ENCODE data around the gene HOXB7. TPM values are rescaled to one million over a fixed set of nuclear protein-coding genes. Genes with fewer than 3 reads are reported as not detected.

The HOXB7 gene
- total and polyA plus RNA-seq, 7 donors: 0.85 to 3.0 (median 1.6) TPM

DNA sequence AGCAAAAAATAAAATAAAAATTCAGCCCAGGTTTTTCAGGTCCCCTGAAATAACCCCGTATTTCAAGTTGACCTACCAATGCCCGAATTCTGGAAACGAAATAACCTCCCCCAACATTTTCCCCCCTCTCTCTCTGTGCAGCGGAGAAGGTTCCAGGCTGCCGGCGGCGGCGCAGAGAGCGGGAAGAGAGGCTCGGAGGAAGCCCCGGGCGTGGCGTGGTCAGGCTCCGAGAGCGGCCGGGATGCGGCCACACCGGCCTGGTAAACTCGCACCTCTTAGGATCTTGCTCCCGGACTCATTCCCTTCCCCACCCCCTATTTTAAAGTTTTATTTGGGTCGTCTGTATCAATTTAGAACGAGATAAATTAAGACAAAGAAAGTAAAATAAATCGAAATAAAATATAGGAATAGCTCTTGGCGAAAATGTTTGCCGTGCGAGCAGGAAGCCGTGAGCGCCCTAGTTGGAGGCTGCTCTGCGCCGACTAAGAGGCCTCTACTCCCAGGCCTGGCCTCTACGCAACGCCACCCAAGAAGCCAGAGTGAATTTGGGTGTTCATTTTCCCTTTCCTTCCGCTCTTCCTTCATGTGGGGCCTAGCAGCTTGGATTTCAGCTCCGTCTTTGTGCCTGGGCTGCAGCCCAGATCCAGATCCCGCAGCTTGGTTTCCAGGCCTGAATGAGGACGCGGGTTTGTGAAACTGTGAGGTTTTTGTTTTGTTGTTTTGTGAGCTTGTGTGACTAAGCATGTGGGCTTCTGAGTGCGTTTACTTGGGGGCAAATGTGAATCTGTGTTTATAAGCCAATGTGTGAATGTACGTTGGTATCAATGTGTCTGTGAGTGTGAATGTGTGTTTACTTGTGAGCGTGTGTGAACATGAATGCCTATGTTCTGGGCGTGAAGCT lies 4.6 kb downstream of the HOXB7 start:
- no peak overlapping the region for H3K27ac ChIP-seq
- TF ChIP-seq CTCF (IDR thresholded peaks at IDR 0.05): no peak
- intact Hi-C loops (cut with DNase I): no loop called here
- DNase-seq: no peak
- H3K9me3 ChIP-seq: no peaks in the 10 kb centered on the region
- peaks cover 13% of the 10 kb centered on the region for H3K4me1 ChIP-seq
- ATAC-seq: no peak
- H3K27me3 ChIP-seq (ENCODE audit: insufficient read depth in 3 of 3, low read length in 2 of 3): peaks cover 0 to 100% (median 55%) of the 10 kb centered on the region in 3 donors
- no peaks in the 10 kb centered on the region for H3K36me3 ChIP-seq (ENCODE audit: insufficient read depth in 1 of 2, low read depth in 1 of 2)
- H3K4me3 ChIP-seq: no peak overlapping the region
- WGBS, 3 donors: 53 to 57% (median 53%) methylated on average over 41 of the region's 41 CpGs

- ATAC-seq: no peak
- no peak for TF ChIP-seq CTCF (IDR thresholded peaks at IDR 0.05)
- 29 to 36% (median 29%) methylated on average over 10 of the region's 10 CpGs for WGBS, 3 donors
- Histone ChIP-seq H3K27me3 (ENCODE audit: insufficient read depth in 3 of 3, low read length in 2 of 3) (peaks cover 0 to 96% (median 54%) of the 10 kb centered on the region in 3 donors), H3K4me3 (peak overlapping the region; percentile 59), H3K9me3 (no peaks in the 10 kb centered on the region), H3K4me1 (peaks cover 6% of the 10 kb centered on the region), H3K27ac (no peak overlapping the region), H3K36me3 (ENCODE audit: insufficient read depth in 1 of 2, low read depth in 1 of 2) (no peaks in the 10 kb centered on the region)
- intact Hi-C loops (cut with DNase I): no loop called here
- DNase-seq: no peak
Observed at GRCh38 chr17:48605409-48605919, 5.4 kb downstream of the HOXB7 start.

DNA sequence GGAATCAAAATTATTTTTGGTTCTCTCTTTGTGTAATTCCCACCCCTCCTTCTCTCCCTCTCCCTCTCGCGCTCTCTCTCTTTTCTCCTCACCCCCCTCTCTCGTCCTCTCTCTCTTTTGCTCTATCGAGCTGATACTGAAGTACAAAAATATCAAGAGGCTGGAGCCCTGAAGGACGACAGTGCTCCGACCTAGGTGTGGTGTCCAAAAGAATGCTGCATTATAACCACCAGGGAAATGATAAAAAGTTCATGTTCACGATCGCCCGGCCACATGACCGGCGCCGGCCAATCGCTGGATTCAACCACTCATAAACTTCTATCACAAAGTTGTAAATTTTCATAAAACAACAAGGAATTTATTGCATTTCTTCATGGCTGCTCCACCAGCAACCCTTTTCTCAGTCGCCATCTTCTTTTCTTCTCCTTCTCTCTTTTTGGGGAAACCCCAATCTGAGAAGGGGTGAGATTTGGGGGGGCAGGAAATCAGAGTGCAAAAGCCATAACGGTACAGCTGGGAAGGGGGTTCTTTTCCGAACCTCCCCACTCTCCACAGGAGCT lies 6.0 kb downstream of the HOXB7 start, which contains the start of gene HOXB6:
TSS of gene HOXB6 (minus strand) at position 217 of the 560 bp plus-strand sequence. CDS start 6,836 bp downstream, outside the sequence.
- Histone ChIP-seq H3K27me3 (ENCODE audit: insufficient read depth in 3 of 3, low read length in 2 of 3) (peaks cover 0 to 96% (median 49%) of the 10 kb centered on the region in 3 donors), H3K27ac (no peak within 1 kb of the TSS), H3K36me3 (ENCODE audit: insufficient read depth in 1 of 2, low read depth in 1 of 2) (no peaks in the 10 kb centered on the region), H3K9me3 (no peaks in the 10 kb centered on the region), H3K4me3 (peak within 1 kb of the TSS; percentile 59), H3K4me1 (peaks cover under 1% of the 10 kb centered on the region)
- intact Hi-C loops (cut with DNase I): no loop called here
- DNase-seq (no peak), ATAC-seq (no peak)
- 6 to 10% (median 9%) methylated on average over 16 of the region's 16 CpGs for WGBS, 3 donors
- no peak for TF ChIP-seq CTCF (IDR thresholded peaks at IDR 0.05)

GRCh38 chr17:48603959-48604769 lies 6.7 kb downstream of the HOXB7 start:
- intact Hi-C loops (cut with DNase I): no loop called here
- H3K4me3 ChIP-seq: peak overlapping the region; percentile 59
- peak in 1 of 2 donors; percentile 62 for DNase-seq
- no peak overlapping the region for H3K27ac ChIP-seq
- H3K27me3 ChIP-seq (ENCODE audit: insufficient read depth in 3 of 3, low read length in 2 of 3): peaks cover 0 to 96% (median 47%) of the 10 kb centered on the region in 3 donors
- peak in 2 of 4 donors; percentile 31 to 34 for ATAC-seq
- no peaks in the 10 kb centered on the region for H3K4me1 ChIP-seq
- no peak for TF ChIP-seq CTCF (IDR thresholded peaks at IDR 0.05)
- 2 to 6% (median 4%) methylated on average over 21 of the region's 21 CpGs for WGBS, 3 donors
- H3K9me3 ChIP-seq: no peaks in the 10 kb centered on the region
- no peaks in the 10 kb centered on the region for H3K36me3 ChIP-seq (ENCODE audit: insufficient read depth in 1 of 2, low read depth in 1 of 2)

All from psoas muscle (tissue), 8 donors.